HG02571 (cell line): Measurements from ENCODE around the gene ZNF414.

Experiments used
- ATAC-seq: cut with Tn5 transposase; IDR thresholded peaks from one replicate; pipeline ENCODE4 v1.9.1; 2021; ENCODE audit warnings: mild to moderate bottlenecking, moderate library complexity; ENCODE audit not compliant: unreplicated experiment

The ZNF414 gene

GRCh38 chr19:8491574-8491973, 22.4 kb downstream of the ZNF414 start:
- no peak for ATAC-seq

GRCh38 chr19:8490873-8491272, 23.1 kb downstream of the ZNF414 start:
- no peak for ATAC-seq

- ATAC-seq = no peak
These were observed 23.6 kb downstream of the ZNF414 start for GRCh38 chr19:8490395-8490760.

DNA sequence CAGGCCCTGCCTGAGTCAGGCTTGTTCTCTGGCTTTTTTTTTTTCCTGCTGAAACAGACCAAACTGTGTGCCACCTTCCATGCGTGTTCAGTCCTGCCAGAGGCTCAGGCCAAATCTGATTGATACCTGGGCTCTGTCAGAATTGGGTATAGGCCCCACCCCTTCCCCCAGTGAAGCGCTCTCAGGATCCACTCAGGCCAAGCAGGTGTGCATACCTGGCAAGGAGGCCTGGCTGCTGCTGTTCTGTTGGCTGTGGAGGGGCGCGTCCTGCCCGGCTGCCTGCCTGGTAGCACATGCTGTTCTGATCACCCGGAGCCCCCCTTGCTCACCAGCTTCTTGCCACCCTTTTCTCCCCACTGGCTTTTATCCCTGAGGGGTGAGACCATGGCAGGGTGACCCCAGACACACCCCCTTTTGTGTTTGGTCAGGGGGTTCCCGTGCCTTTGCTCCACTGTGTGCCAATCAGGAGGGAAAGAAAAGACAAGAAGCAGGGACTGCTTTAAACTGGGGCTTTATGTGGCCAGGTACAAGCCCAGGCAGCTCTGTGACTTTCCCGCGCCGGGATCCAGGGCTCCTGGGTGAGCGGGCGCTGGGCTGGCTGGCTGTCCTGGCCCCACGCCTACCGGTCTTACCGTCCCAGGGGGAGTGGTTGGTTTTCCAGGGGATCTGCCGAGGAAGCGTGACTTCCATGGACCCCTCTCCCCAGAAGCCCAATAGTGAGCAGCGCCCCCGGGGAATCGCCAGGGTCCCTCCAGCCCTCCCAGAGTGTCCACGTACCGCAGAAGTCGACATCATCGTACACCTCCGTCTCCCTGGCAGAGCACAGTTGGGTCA, 24.2 kb downstream of the ZNF414 start:
- no peak for ATAC-seq

DNA sequence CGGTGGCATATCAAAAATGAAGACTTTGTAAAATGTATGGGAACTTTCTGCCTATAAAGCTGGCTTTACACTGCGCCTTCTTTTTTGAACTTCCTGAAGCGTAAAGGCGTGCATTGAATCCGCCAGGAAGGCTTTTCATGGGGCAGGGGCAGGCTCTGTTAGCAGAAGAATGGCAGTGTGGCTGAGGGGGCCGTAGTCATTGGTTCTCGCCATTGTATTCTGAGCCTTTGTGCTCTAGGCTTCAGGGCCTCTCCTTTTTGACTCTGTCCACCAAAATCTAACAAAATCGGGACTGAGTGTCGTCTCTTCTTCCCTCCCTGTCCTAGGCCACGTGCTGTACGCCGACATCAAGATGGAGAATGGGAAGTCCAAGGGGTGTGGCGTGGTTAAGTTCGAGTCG, 25.6 kb downstream of the ZNF414 start:
- no peak for ATAC-seq

DNA sequence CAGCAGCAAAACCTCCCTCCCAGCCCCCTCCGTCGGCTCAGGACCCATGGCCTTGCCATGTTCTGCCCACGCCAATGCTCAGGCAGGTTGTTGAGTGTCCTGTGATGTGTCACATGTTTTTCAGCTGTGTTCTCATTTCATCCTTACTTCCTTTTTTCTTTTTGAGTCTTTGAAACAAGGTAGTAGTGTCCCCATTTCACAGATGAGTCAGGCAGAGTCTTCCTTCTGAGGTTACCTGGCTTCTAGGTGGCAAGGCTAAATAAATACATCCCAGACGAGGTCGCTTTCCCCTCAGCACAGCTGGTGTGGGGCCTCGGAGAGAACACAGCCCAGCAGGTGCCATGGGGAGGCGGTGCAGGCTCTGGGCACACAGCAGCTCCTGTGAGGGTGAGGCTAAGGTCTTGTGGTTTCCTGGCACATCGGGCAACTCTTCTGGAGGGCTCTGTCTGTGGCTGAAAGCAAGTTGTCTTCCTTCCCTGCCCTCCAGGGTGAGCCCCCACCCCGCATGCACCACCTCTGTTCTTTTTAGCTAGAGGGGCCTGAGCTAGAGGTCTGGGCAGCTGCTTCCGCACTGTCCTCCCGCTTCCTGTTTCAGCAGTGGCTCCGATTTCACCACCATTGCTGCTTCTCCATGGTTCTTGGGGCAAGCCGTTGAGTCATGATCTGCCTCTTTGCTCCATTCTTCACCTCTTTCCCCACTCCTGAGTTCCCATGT, 26.7 kb downstream of the ZNF414 start:
- ATAC-seq = no peak

DNA sequence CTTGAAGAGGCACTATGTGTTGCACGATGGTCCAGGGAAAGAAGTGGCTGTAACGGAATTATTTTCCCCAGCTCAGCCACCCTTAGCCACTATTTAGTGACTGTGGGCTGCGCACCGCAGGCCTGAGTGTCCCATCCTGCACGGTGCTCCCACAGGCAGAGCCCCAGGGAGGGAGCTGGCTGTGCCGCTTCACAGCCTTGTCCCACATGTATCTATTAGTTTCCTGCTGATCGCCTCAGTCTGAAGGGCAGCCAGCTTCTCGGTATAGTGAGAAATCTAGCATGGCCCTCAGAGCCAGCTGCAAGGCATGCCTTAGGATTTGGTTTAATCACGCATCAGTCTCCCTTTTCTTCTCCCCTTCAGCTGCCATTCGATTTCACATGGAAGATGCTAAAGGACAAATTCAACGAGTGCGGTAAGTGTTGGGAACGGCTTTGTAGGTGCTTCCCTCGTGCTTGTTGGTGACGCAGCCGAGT, 27.3 kb downstream of the ZNF414 start:
- ATAC-seq = no peak

DNA sequence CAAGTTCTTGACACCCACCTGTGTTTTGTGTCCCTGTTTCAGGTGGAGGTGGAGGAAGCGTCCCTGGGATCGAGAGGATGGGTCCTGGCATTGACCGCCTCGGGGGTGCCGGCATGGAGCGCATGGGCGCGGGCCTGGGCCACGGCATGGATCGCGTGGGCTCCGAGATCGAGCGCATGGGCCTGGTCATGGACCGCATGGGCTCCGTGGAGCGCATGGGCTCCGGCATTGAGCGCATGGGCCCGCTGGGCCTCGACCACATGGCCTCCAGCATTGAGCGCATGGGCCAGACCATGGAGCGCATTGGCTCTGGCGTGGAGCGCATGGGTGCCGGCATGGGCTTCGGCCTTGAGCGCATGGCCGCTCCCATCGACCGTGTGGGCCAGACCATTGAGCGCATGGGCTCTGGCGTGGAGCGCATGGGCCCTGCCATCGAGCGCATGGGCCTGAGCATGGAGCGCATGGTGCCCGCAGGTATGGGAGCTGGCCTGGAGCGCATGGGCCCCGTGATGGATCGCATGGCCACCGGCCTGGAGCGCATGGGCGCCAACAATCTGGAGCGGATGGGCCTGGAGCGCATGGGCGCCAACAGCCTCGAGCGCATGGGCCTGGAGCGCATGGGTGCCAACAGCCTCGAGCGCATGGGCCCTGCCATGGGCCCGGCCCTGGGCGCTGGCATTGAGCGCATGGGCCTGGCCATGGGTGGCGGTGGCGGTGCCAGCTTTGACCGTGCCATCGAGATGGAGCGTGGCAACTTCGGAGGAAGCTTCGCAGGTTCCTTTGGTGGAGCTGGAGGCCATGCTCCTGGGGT, 28.2 kb downstream of the ZNF414 start:
- no peak for ATAC-seq

- ATAC-seq = no peak
These were observed 29.6 kb downstream of the ZNF414 start for GRCh38 chr19:8484331-8484894.

GRCh38 chr19:8483165-8483564, 30.8 kb downstream of the ZNF414 start:
- ATAC-seq = no peak

DNA sequence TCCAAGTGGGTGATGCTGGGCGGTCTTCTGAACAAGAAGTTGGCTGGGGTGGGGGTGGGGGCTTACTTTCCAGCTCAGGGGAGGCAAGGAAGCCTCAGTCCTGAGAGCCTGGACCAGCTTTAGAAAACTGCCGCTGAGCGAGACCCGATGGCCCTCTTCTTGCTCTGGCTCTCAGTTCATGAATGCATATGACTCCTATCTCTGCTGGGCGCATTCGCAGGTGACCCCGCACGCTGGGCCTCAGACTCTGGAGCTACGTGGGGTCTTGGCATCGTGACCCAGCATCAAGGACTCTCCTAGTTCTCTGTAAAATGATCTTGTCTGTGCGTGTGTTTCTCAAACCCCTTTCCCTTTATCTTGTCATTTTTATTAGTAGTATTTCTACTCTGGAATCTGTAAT, 31.3 kb downstream of the ZNF414 start:
- no peak for ATAC-seq

DNA sequence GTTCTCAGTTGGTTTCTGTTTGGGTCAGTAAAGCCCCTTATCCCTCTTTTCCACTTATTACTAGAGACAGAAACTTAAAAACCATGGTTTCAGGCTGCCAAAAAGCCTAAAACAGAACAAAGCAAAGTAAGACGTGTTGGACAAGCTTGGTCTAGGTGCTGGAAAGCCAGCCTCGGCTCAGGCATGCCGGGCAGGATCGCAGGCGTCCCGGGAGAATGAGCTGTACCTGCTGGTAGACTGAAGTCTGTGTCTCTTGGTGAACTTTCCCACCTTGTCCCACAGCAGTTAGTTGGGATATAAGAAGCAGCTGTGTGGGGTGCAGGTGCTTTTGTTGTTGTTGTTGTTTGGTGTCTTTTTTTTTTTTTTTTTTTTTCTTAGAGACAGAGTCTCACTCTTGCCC, 32.4 kb downstream of the ZNF414 start:
- ATAC-seq = no peak

DNA sequence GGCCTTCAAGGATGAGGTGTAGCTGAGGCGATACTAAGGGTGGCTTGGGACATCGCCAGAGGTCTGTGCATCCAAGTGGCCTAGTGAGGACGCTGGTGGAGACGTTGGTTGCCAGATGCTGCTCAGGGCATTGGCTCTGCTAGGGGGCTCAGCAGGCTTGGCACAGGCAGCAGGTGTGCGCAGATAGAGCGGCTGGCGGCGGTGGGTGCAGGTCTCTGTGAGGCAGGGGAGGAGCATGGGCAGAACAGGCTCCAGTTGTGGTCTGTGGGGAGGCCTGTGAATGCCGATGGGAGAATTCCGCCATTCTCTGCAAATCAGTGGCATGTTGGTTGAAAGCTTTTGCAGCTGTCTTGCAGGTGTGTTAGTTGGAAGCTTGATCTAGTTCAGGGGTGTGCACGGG, 32.8 kb downstream of the ZNF414 start:
- no peak for ATAC-seq

DNA sequence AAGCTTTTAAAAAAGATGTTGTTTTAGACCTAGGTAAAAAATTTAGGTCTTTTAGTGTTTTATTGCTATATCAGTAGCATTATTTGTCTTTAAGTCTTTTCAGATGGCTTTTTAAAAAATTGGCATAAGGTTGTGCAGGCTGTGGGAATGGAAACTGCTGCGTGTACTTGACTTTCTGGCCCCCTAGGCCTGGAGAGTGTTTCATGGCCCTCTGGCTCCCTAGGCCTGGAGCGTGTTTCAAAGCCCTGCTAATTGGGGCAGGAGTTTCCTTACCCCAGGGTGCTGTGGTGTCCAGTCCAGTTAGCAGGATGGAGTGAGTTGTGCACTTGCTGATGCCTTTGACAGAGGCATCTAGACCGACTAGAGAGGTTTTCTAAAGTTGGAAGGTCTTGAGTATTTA, 35.4 kb downstream of the ZNF414 start:
- ATAC-seq = no peak

GRCh38 chr19:8477889-8478288, 36.1 kb downstream of the ZNF414 start:
- no peak for ATAC-seq

DNA sequence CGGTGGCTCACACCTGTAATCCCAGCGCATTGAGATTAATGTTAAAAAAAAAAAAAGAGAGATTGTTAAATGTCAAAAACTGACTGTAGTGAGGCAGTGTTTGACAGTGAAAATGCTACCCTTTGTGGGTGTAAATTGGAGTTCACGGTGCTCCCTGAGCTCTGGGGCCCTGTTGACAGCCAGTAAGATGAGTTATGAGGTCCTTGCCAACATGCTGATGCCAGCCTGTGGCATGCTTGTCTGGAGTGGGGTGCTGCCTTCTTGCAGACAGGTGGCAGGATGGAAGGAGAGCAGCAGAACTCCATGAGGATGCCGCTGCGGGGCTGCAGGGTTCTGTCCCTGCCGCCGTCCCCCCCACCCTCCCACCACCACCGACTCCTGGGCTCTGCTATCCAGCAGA, 37.4 kb downstream of the ZNF414 start:
- no peak for ATAC-seq

DNA sequence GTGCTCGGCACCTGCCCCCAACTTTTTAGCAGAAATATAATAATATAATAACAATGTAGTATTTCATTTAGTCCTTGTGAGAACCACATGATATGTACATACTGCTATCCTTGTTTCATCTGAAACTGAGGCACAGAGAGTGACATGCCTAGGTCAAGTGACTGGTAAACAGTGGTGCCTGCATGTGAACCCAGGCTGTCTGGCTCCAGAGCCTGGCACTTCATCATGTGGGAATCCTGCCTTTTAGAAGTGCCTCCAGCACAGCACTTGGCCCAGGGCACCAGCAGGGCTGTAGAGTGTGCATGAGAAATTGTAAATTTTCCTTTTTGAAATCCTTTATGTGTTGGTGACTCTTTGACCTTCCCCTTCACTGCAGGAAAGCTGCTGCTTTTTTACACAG, 39.0 kb downstream of the ZNF414 start:
- no peak for ATAC-seq

- no peak for ATAC-seq
These were observed 40.1 kb downstream of the ZNF414 start for GRCh38 chr19:8473648-8474476.

DNA sequence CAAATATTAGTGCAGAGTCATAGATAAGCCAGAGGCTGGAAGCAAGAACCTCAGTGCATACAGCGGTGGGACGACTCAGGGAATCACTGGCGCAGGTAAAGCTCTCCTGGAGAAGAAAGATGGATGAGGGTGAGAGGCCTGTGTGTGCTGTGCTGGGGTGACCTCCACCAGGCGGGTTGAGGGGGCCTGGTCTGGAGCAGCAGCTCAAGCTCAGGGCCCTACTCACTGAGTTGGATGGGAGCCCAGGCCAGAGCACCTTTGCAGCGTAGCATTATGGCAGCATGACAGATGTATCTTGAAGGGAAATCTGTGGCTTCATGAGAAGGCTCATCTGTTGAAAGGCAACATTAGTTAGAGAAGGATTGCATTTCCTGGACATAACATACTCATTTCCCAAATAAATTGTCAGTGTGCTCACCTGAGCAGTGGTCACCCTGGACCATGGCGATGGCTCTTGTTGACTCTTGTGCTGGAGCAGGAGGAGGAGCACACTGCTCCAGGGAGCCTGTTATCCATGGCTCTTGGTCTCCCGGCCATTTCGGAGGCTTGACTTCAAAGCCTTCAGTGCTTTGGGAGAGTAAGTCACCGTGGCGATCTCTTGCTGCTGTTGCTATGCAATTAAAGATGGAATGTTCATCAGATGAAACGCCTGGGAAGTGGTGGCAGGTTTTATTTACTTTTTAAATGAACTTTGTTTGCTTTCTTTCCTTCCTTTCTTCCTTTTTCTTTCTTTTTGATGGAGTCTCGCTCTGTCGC, 44.2 kb downstream of the ZNF414 start:
- no peak for ATAC-seq
